Dermis microvascular lymphatic vessel endothelial cell (primary cell): ENCODE data around the gene RPL19. TPM values are rescaled to one million over a fixed set of nuclear protein-coding genes. Genes with fewer than 3 reads are reported as not detected.
"Not testable (repeated sequence)": the region's sequence is repeated elsewhere in the genome, so short reads cannot be mapped to it uniquely, and the experiment has no call there.

Experiments
- DNase-seq, 2 donors: peaks; one replicate each; pipeline versions ENCODE4 v3.0.0 to v3.0.0-alpha.2; 2010; ENCODE audit warnings: low read depth in 2 of 2
- total RNA-seq: library from RNA; depleted of rRNA; stranded (reverse); fragments of >200 nt; gene quantifications from 2 replicates; pipeline ENCODE4 v1.2.1, GENCODE V29; 2014

The RPL19 gene
- total RNA-seq, 1 donor from 2014 or later = 1,104 TPM

- DNase-seq = no peak
These were observed 44.0 kb downstream of the RPL19 start for GRCh38 chr17:39244016-39244599.

GRCh38 chr17:39244600-39245570 is 44.8 kb downstream of the RPL19 start:
- DNase-seq = peak; percentile 45 to 79

DNA sequence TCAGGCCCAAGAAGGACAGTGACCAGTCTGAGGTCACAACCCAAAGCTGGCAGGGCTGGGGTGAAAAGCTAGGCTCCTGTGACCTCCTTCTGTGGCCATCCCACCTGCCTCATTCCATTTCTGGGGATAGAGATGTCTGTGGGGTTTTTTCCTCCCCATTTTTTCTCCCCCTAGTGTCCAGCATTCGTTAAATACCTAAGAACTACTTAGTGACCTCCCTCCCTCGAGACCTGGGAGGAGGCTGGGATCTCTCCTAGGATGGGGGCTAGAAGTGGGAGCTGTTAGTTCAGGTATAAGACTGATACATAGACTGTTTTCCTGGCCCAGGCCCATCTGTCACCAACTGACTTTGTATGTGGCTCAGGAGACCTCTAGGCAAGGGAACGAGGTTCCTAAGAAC is 46.2 kb downstream of the RPL19 start:
- no peak for DNase-seq

DNA sequence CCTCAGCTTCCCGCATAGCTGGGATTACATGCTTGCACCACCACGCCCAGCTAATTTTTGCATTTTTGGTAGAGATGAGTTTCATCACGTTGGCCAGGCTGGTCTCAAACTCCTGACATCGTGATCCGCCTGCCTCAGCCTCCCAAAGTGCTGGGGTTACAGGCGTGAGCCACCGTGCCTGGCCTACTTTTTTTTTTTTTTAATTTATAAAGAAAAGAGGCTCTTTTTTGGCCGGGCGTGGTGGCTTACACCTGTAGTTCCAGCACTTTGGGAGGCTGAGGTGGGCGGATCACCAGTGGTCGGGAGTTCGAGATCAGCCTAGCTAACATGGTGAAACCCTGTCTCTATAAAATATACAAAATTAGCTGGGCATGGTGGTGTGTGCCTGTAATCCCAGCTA is 50.0 kb downstream of the RPL19 start:
- DNase-seq = not testable (repeated sequence)

- DNase-seq = no peak
These were observed 51.9 kb downstream of the RPL19 start for GRCh38 chr17:39251997-39252396.

GRCh38 chr17:39252788-39253460 is 52.8 kb downstream of the RPL19 start:
- DNase-seq = no peak

Other genes starting within 250 kb of the RPL19 start
- gene FBXO47, start 232.9 kb upstream of the RPL19 start, total RNA-seq = under 0.01 TPM in 1 of 2 replicates, not detected in the other
- not detected in 2 replicates for gene PLXDC1, start 48.6 kb upstream of the RPL19 start, total RNA-seq
- not detected in 2 replicates for gene ARL5C, start 34.1 kb upstream of the RPL19 start, total RNA-seq
- 0.90 and 1.6 TPM in 2 replicates for gene CACNB1, start 2.6 kb upstream of the RPL19 start, total RNA-seq
- not detected in 2 replicates for gene STAC2, start 25.7 kb downstream of the RPL19 start, total RNA-seq
- gene FBXL20, start 201.3 kb downstream of the RPL19 start, total RNA-seq = 8.2 and 13.4 TPM in 2 replicates